ENCODE measurements around the gene CALHM1. TPM values are rescaled to one million over a fixed set of nuclear protein-coding genes. Genes with fewer than 3 reads are reported as not detected.
"Not testable (repeated sequence)": the region's sequence is repeated elsewhere in the genome, so short reads cannot be mapped to it uniquely, and the experiment has no call there.

CALHM1 gene
- total RNA-seq, 1 donor from 2014 or later = not detected

GRCh38 chr10:103433858-103434257 lies 24.8 kb downstream of the CALHM1 start:
- DNase-seq (ENCODE audit: low read depth) = no peak

- no peak for DNase-seq (ENCODE audit: low read depth)
These were observed 26.8 kb downstream of the CALHM1 start for GRCh38 chr10:103431902-103432301.

- DNase-seq (ENCODE audit: low read depth) = no peak
These were observed 29.1 kb downstream of the CALHM1 start for GRCh38 chr10:103429647-103430046.

- DNase-seq (ENCODE audit: low read depth) = no peak
These were observed 29.6 kb downstream of the CALHM1 start for GRCh38 chr10:103428989-103429643.

- peak; percentile 38 for DNase-seq (ENCODE audit: low read depth)
These were observed 30.8 kb downstream of the CALHM1 start for GRCh38 chr10:103427866-103428265.

GRCh38 chr10:103423748-103424147 lies 35.0 kb downstream of the CALHM1 start:
- DNase-seq (ENCODE audit: low read depth) = no peak

GRCh38 chr10:103419101-103419500 lies 39.6 kb downstream of the CALHM1 start:
- no peak for DNase-seq (ENCODE audit: low read depth)

- no peak for DNase-seq (ENCODE audit: low read depth)
These were observed 41.1 kb downstream of the CALHM1 start for GRCh38 chr10:103417601-103418000.

GRCh38 chr10:103417148-103417469 lies 41.6 kb downstream of the CALHM1 start:
- DNase-seq (ENCODE audit: low read depth) = not testable (repeated sequence)

- peak; percentile 70 for DNase-seq (ENCODE audit: low read depth)
These were observed 42.1 kb downstream of the CALHM1 start for GRCh38 chr10:103416436-103417147.

GRCh38 chr10:103415581-103415980 lies 43.1 kb downstream of the CALHM1 start:
- DNase-seq (ENCODE audit: low read depth) = no peak

- no peak for DNase-seq (ENCODE audit: low read depth)
These were observed 45.1 kb downstream of the CALHM1 start for GRCh38 chr10:103413564-103413963.

Other genes starting within 250 kb of the CALHM1 start
- 0.21 TPM in 1 of 2 replicates, not detected in the other for gene RPEL1, start 213.0 kb downstream of the CALHM1 start, total RNA-seq
- not detected in 2 replicates for gene INA, start 181.8 kb downstream of the CALHM1 start, total RNA-seq
- 10.1 and 11.6 TPM in 2 replicates for gene PCGF6, start 107.8 kb downstream of the CALHM1 start, total RNA-seq
- gene TAF5, start 90.9 kb downstream of the CALHM1 start, total RNA-seq = 2.7 and 3.5 TPM in 2 replicates
- 304 and 376 TPM in 2 replicates for gene ATP5MK, start 62.4 kb downstream of the CALHM1 start, total RNA-seq
- gene PDCD11, start 62.3 kb downstream of the CALHM1 start, total RNA-seq = 30.6 and 32.3 TPM in 2 replicates
- gene CALHM2, start 6.5 kb downstream of the CALHM1 start, total RNA-seq = 19.8 and 24.8 TPM in 2 replicates
- not detected in 2 replicates for gene CALHM3, start 20.3 kb upstream of the CALHM1 start, total RNA-seq
- 10.6 and 12.1 TPM in 2 replicates for gene NEURL1, start 34.8 kb upstream of the CALHM1 start, total RNA-seq